NOMO-1 treated with DMSO at 0.1 percent for 48 hours (cell line): Measurements from ENCODE around the gene OR2H2.
A peak's percentile ranks its signal among the peaks of the same experiment; 100 is the strongest.

Experiments used
- DNase-seq: peaks from one replicate; lab custom pipeline; 2025; ENCODE audit not compliant: unreplicated experiment; lab: John Stamatoyannopoulos, UW

Gene OR2H2

DNA sequence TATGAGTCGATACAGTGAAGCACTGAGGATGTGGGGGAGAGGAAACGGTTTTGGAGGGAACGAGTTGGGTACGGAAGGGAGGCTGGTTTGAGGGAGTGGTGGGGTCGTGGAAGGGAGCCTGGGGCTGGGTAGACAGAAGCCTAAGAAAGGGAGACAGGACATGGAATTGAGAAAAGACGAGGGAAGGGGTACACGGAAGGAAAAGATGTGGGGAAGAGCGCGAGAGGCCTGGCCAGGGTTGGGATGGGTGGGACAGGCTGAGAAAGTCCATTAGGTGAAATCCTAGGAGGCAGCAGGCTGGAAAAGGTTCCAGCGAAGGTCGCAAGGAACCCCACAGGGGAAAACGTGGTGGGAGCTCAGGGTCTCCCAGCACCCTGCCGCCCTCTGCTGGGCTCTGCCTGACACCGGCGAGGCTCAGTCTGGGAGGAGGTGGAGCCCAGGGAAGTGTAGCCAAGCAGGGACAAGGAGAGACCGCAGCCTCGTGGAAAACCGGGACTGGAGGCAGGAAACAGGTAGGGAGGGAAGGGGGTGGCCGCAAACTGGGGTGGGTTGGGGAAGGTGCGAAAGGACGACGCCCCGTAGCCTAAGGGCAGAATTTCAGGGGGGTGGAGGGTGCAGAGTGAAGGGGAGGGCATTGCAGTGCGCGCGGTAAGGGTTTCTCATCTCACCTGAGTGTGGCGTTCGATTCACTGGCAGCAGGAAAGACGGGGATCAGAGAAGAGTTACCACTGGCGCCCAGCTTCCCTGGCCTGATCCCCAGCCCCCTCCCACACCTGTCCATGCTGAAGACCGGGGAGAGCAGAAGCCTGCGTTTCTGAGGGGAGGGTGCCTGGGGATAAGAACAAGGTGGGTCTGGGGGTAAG, 43.7 kb downstream of the OR2H2 start:
- DNase-seq: peak; percentile 52

DNA sequence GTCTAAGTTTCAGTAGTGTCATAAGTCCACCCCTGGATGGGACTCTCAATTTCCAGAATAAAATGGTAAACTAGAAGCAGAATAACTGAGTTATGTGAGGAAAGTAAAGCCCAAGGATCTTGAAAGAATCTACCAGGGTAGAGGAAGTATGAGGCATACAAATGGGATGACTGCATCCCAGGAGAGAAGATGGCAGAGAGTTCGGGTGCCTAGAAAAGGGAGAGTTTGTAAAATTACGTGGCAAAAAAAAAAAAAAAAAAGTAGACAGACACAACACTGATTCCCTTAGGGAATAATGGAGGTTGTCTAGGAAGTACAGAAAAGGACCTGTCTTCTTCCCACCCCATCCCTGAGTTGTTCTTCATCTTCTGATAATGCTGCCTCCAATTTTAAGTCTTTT, 44.6 kb downstream of the OR2H2 start:
- no peak for DNase-seq

GRCh38 chr6:29630315-29630714, 45.4 kb downstream of the OR2H2 start:
- no peak for DNase-seq

- no peak for DNase-seq
Observed at GRCh38 chr6:29631209-29631810, 46.4 kb downstream of the OR2H2 start.

- DNase-seq: no peak
Observed at GRCh38 chr6:29631860-29632731, 47.2 kb downstream of the OR2H2 start.

- peak; percentile 63 for DNase-seq
Observed at GRCh38 chr6:29632789-29633533, 48.0 kb downstream of the OR2H2 start, which contains the start of gene GABBR1. GABBR1 (minus strand) TSS chr6:29633183; CDS start chr6:29632385, 798 bp downstream.

- DNase-seq: no peak
Observed at GRCh38 chr6:29633534-29633905, 48.6 kb downstream of the OR2H2 start.

GRCh38 chr6:29637247-29637646, 52.3 kb downstream of the OR2H2 start:
- no peak for DNase-seq
